GM23338 (cell line): ENCODE data around the gene LRRC4B. TPM values are rescaled to one million over a fixed set of nuclear protein-coding genes. Genes with fewer than 3 reads are reported as not detected.

Source experiments
- ATAC-seq: fragments of 200-7000 bp; cut with Tn5 transposase; 3 replicates; pipeline ENCODE4 v1.9.1; 2020
- DNase-seq: peaks from one replicate; pipeline ENCODE4 v3.0.0-alpha.2; 2015; ENCODE audit warnings: low spot score
- H2AFZ ChIP-seq: fragments of 200-600 bp; sonication (generic); 2 replicates; pipeline ENCODE4 v1.8.0; 2016; ENCODE audit warnings: antibody characterized with exemption, mild to moderate bottlenecking, moderate library complexity
- H3F3A ChIP-seq: fragments of 200-600 bp; sonication (generic); replicated peaks from 2 replicates; pipeline ENCODE4 v1.8.0; 2017; ENCODE audit warnings: antibody characterized with exemption, mixed run types, low read depth
- H3K27ac ChIP-seq: fragments of 200-600 bp; sonication (generic); 2 replicates; pipeline ENCODE4 v1.6.1; 2016; ENCODE audit warnings: low read depth
- H3K27me3 ChIP-seq: fragments of 200-600 bp; sonication (generic); 2 replicates; pipeline ENCODE4 v1.8.0; 2016; ENCODE audit warnings: mild to moderate bottlenecking, mixed run types, moderate library complexity; ENCODE audit not compliant: insufficient read depth
- H3K36me3 ChIP-seq: fragments of 200-600 bp; sonication (generic); 2 replicates; pipeline ENCODE4 v1.8.0; 2016; ENCODE audit warnings: mild to moderate bottlenecking; ENCODE audit not compliant: insufficient read depth
- H3K4me1 ChIP-seq: fragments of 200-600 bp; sonication (generic); 2 replicates; pipeline ENCODE4 v1.8.0; 2016; ENCODE audit warnings: mild to moderate bottlenecking, moderate library complexity; ENCODE audit not compliant: insufficient read depth
- H3K4me2 ChIP-seq: fragments of 200-600 bp; sonication (generic); 2 replicates; pipeline ENCODE4 v1.7.1; 2017; ENCODE audit warnings: mixed run types
- H3K4me3 ChIP-seq: fragments of 200-600 bp; sonication (generic); 2 replicates; pipeline ENCODE4 v1.6.1; 2016; ENCODE audit warnings: mixed run types
- H3K79me2 ChIP-seq: fragments of 200-600 bp; sonication (generic); replicated peaks from 2 replicates; pipeline ENCODE4 v1.8.0; 2017; ENCODE audit warnings: mild to moderate bottlenecking; ENCODE audit not compliant: insufficient read depth
- H3K9me2 ChIP-seq: fragments of 200-600 bp; sonication (generic); 2 replicates; pipeline ENCODE4 v1.8.0; 2017; ENCODE audit not compliant: insufficient read depth
- H4K20me1 ChIP-seq: fragments of 200-600 bp; sonication (generic); replicated peaks from 2 replicates; pipeline ENCODE4 v1.8.0; 2017; ENCODE audit warnings: mild to moderate bottlenecking; ENCODE audit not compliant: insufficient read depth
- H3K27ac Mint-ChIP-seq: 2 replicates; pipeline ENCODE4 v1.8.0; 2020; ENCODE audit warnings: inconsistent platforms, mild to moderate bottlenecking, moderate library complexity, mixed read lengths
- H3K27me3 Mint-ChIP-seq: 3 replicates; pipeline ENCODE4 v1.8.0; 2022; ENCODE audit warnings: low read depth, mild to moderate bottlenecking, moderate library complexity, mixed read lengths, inconsistent platforms; ENCODE audit not compliant: insufficient read depth, poor library complexity
- H3K36me3 Mint-ChIP-seq: 3 replicates; pipeline ENCODE4 v1.8.0; 2021; ENCODE audit warnings: low read depth, mild to moderate bottlenecking, inconsistent platforms, moderate library complexity, mixed read lengths
- H3K4me1 Mint-ChIP-seq: 3 replicates; pipeline ENCODE4 v1.8.0; 2020; ENCODE audit warnings: mild to moderate bottlenecking, inconsistent platforms, mixed read lengths
- H3K4me3 Mint-ChIP-seq: 3 replicates; pipeline ENCODE4 v1.8.0; 2021; ENCODE audit warnings: moderate library complexity, mild to moderate bottlenecking, inconsistent platforms, mixed read lengths
- H3K9me3 Mint-ChIP-seq: 3 replicates; pipeline ENCODE4 v1.8.0; 2020; ENCODE audit warnings: moderate library complexity, mild to moderate bottlenecking, inconsistent platforms, mixed read lengths
- CTCF ChIP-seq, 2 experiments: fragments of 200-600 bp in 1 of 2; sonication (generic) in 1 of 2; conservative IDR thresholded peaks; 2 replicates each; pipeline versions ENCODE4 v1.5.1 to v1.6.1; 2016 to 2017; ENCODE audit warnings: antibody characterized with exemption in 2 of 2, low read depth in 2 of 2, mild to moderate bottlenecking in 2 of 2, moderate library complexity in 1 of 2
- ETS1 ChIP-seq: IDR thresholded peaks from 2 replicates; pipeline ENCODE4 v1.6.1; 2016; ENCODE audit warnings: antibody characterized with exemption
- EZH2 ChIP-seq: fragments of 200-600 bp; sonication (generic); IDR thresholded peaks from one replicate; pipeline ENCODE4 v1.8.0; 2017; ENCODE audit warnings: antibody characterized with exemption, mild to moderate bottlenecking, low read depth; ENCODE audit not compliant: unreplicated experiment
- JUNB ChIP-seq: IDR thresholded peaks from one replicate; pipeline ENCODE4 v1.6.1; 2016; ENCODE audit warnings: antibody characterized with exemption; ENCODE audit not compliant: unreplicated experiment
- REST ChIP-seq: IDR thresholded peaks from one replicate; pipeline ENCODE4 v1.6.1; 2018; ENCODE audit warnings: antibody characterized with exemption; ENCODE audit not compliant: unreplicated experiment
- STAT1 ChIP-seq: IDR thresholded peaks from one replicate; pipeline ENCODE4 v1.6.1; 2016; ENCODE audit warnings: antibody characterized with exemption; ENCODE audit not compliant: unreplicated experiment
- ZNF331 ChIP-seq: fragments of 250-450 bp; sonication (Bioruptor Pico); IDR thresholded peaks from 2 replicates; pipeline ENCODE4 v1.5.0; 2020; ENCODE audit warnings: low read depth, mild to moderate bottlenecking, moderate library complexity
- polyA plus RNA-seq: library from polyadenylated mRNA; unstranded; fragments of >200 nt; fragmentation: Nextera tagmentation; extraction: Ambion mirVana; gene quantifications from 2 replicates; pipeline ENCODE4 v1.2.1, GENCODE V29; 2016
- total RNA-seq: library from RNA; depleted of rRNA; stranded (reverse); fragments of >200 nt; shearing (Covaris generic); gene quantifications from 2 replicates; pipeline ENCODE4 v1.2.3, GENCODE V29; 2014

The LRRC4B gene
- total and polyA plus RNA-seq, 2 experiments from 2014 or later: 2.0 to 13.2 TPM

GRCh38 chr19:50511069-50511822, 57.0 kb downstream of the LRRC4B start, which contains the start of gene JOSD2 (continued):
- TF ChIP-seq STAT1 (no peak), JUNB (no peak), REST (no peak), CTCF (conservative IDR thresholded peaks at IDR 0.05; ENCODE audit: low read depth in 2 of 2) (no peak), ETS1 (peak; percentile 98)

GRCh38 chr19:50510700-50511068, 57.6 kb downstream of the LRRC4B start:
- Histone ChIP-seq H3K9me2 (no peaks in the 10 kb centered on the region), H3K36me3 (no peaks in the 10 kb centered on the region), H3K4me3 (peak overlapping the region; percentile 61), H3K79me2 (no peaks in the 10 kb centered on the region), H2AFZ (peak overlapping the region; percentile 48; the same call in 1 of the 2 replicates), H3K4me2 (peak overlapping the region; percentile 78), H4K20me1 (no peaks in the 10 kb centered on the region; the same call in 1 of the 2 replicates), H3K27ac (no peak overlapping the region), H3K27me3 (peaks cover 19% of the 10 kb centered on the region), H3K4me1 (peaks cover 4% of the 10 kb centered on the region; the same call in 1 of the 2 replicates), H3F3A (no peaks in the 10 kb centered on the region)
- Mint-ChIP-seq H3K4me3 (no peak overlapping the region), H3K4me1 (no peaks in the 10 kb centered on the region), H3K27me3 (peaks cover 9% of the 10 kb centered on the region), H3K9me3 (peaks cover 93% of the 10 kb centered on the region), H3K27ac (no peak overlapping the region), H3K36me3 (peaks cover 33% of the 10 kb centered on the region)
- ATAC-seq (no peak; the same call in 2 of the 3 replicates), DNase-seq (peak; percentile 93)
- TF ChIP-seq ZNF331 (CRISPR knock-in tag): no peak
- no peak for TF ChIP-seq EZH2
- no peak for TF ChIP-seq ETS1
- TF ChIP-seq REST: no peak
